Measurements from ENCODE around the gene RFC3. TPM values are rescaled to one million over a fixed set of nuclear protein-coding genes. Genes with fewer than 3 reads are reported as not detected.

Gene RFC3
- total and polyA plus RNA-seq, 9 of the 15 experiments (the other 6 are each of a cell fraction or from before 2014, with no cell fraction given), result 31.3 to 94.0 (median 54.0) TPM

GRCh38 chr13:33867472-33867871 is 49.5 kb downstream of the RFC3 start:
- Histone ChIP-seq H3K79me2 (ENCODE audit: control insufficient read depth, insufficient read depth, low read length) (no peaks in the 10 kb centered on the region), H3K4me3 (no peak overlapping the region), H3K27me3 (ENCODE audit: control insufficient read depth in 2 of 2, insufficient read depth in 2 of 2, low read length in 2 of 2) (no peaks in the 10 kb centered on the region), H3K36me3 (ENCODE audit: control insufficient read depth, insufficient read depth, low read length) (no peaks in the 10 kb centered on the region), H4K20me1 (replicated peaks; ENCODE audit: control insufficient read depth, insufficient read depth, low read length) (no peaks in the 10 kb centered on the region), H3K27ac (ENCODE audit: extremely low read depth, low read depth, low read length) (no peak overlapping the region), H3K9me1 (ENCODE audit: control insufficient read depth, insufficient read depth, low read length) (no peaks in the 10 kb centered on the region), H3K4me1 (replicated peaks in 1 of 2; ENCODE audit: control insufficient read depth in 2 of 2, insufficient read depth in 2 of 2, low read length in 2 of 2) (no peaks in the 10 kb centered on the region), H3K9me3 (replicated peaks; ENCODE audit: control insufficient read depth, insufficient read depth, low read depth, low read length) (no peaks in the 10 kb centered on the region), H3K4me2 (ENCODE audit: insufficient read depth, low read length) (no peak overlapping the region), H3K9ac (ENCODE audit: insufficient read depth in 1 of 2, low read depth in 2 of 2, low read length in 2 of 2) (no peak overlapping the region), H2AFZ (ENCODE audit: low read depth, low read length) (no peak overlapping the region)
- CTCF ChIA-PET (ENCODE audit: low intra/inter-chr PET ratio), result no interaction called here
- POLR2A ChIA-PET, result interaction anchor here (0.9 kb wide), 1 partner anchor 9 kb away, joined by 3 read pairs; no protein-coding TSS in a partner anchor
- no peak for TF ChIP-seq KDM5B (IDR thresholded peaks at IDR 0.05; ENCODE audit: insufficient replicate concordance, low read depth, low read length)
- no peak for TF ChIP-seq DACH1 (IDR thresholded peaks at IDR 0.05; ENCODE audit: partially characterized antibody)
- 0 out of 6 replicates have a peak, but pooled peaks of 1 of the 3 experiments have one; percentile 12 for TF ChIP-seq CTCF (IDR thresholded peaks at IDR 0.05 in 2 of 3, conservative IDR thresholded peaks at IDR 0.05 in 1 of 3; ENCODE audit: insufficient read depth in 2 of 3, low read depth in 1 of 3, low read length in 3 of 3)
- peak in 2 of 4 experiments; percentile 14 to 18 for DNase-seq (ENCODE audit: extremely low read depth in 1 of 4, low spot score in 3 of 4)
- no peak for ATAC-seq
- no TSS peak for BruUV-seq (replicated peaks)
- intact Hi-C loops (cut with micrococcal nuclease) (no loop called here), in situ Hi-C loops (cut with MboI) (no loop called here)
- no peak for FAIRE-seq
- WGBS (ENCODE audit: insufficient coverage, low coverage, missing lambda C conversion rate), result 100% methylated on average over 1 of the region's 3 CpGs
